Measurements from ENCODE around the gene RXRA. TPM values are rescaled to one million over a fixed set of nuclear protein-coding genes. Genes with fewer than 3 reads are reported as not detected.

RXRA gene
- total and polyA plus RNA-seq, 5 donors = 48.1 to 72.3 (median 62.2) TPM

DNA sequence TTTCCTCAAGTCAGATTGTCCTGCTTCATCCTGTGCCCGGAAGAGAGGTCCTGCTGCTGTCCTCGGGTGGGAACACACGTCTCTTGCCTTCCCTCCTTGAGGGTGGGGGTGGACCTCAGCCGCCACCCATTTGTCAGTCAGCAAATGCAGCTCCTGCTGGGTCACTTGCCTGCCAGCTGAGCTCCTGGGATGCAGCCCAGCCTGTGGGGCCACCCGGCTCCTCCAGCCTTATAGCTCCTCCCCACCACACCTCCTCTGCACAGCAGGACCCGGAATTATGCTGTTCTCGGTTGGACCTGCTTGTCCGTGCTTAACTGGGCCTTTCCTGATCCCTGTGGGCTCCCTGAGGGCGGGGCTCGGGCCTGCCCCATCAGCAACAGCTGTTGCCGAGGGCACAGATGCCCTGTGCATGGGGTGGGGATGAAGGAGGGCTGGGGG is 52.7 kb downstream of the RXRA start:
- intact Hi-C loops (cut with DNase I) = loop anchor here in 1 of 4 donors (5.0 kb wide), 1 partner anchor 53 kb away; no protein-coding TSS in a partner anchor
- Histone ChIP-seq H3K27ac (ENCODE audit: low read length) (peak overlapping the region; percentile 5), H3K9me3 (ENCODE audit: control insufficient read depth, low read length) (no peaks in the 10 kb centered on the region), H3K4me3 (ENCODE audit: low read length) (no peak overlapping the region), H3K27me3 (ENCODE audit: control insufficient read depth, insufficient read depth) (no peaks in the 10 kb centered on the region), H3K4me1 (ENCODE audit: control insufficient read depth, insufficient read depth, low read length) (peaks cover 70% of the 10 kb centered on the region)
- ATAC-seq = peak; percentile 41 to 47
- WGBS = 26% methylated on average over 11 of the region's 11 CpGs
- peak; percentile 74 to 91 (median 89) for DNase-seq

DNA sequence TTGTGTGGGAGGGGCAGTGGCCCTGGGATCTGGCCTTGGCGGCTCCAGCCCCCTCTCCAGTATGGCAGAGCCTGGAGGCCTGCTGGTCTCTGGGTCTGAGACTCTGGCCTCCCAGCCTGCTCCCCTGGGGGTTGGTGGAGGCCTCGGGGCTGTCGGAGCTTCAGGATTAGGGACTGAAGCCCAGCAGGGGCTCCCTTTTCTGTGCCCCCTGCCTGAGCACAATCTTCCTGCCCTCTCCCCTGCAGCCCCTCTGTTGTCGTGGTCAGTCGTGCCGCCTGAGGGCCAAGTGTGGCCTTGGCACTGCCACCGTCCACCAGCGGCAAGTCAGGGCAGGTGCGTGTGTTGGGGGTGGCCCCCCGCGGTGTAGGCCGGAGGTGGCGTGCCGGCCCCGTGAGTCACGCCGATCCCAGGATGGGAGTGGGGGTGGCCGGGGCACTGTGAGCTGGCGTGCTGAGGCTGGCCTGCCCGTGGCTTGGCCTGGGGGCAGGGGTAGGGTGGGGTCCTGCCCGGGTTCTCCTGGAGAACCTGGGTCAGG is 53.6 kb downstream of the RXRA start:
- no peaks in the 10 kb centered on the region for H3K9me3 ChIP-seq (ENCODE audit: control insufficient read depth, low read length)
- ATAC-seq (no peak), DNase-seq (no peak)
- H3K27me3 ChIP-seq (ENCODE audit: control insufficient read depth, insufficient read depth) = no peaks in the 10 kb centered on the region
- H3K4me3 ChIP-seq (ENCODE audit: low read length) = no peak overlapping the region
- intact Hi-C loops (cut with DNase I) = loop anchor here in 1 of 4 donors (5.0 kb wide), 1 partner anchor 52 kb away; no protein-coding TSS in a partner anchor
- H3K27ac ChIP-seq (ENCODE audit: low read length) = no peak overlapping the region
- peaks cover 64% of the 10 kb centered on the region for H3K4me1 ChIP-seq (ENCODE audit: control insufficient read depth, insufficient read depth, low read length)
- 84% methylated on average over 21 of the region's 21 CpGs for WGBS

DNA sequence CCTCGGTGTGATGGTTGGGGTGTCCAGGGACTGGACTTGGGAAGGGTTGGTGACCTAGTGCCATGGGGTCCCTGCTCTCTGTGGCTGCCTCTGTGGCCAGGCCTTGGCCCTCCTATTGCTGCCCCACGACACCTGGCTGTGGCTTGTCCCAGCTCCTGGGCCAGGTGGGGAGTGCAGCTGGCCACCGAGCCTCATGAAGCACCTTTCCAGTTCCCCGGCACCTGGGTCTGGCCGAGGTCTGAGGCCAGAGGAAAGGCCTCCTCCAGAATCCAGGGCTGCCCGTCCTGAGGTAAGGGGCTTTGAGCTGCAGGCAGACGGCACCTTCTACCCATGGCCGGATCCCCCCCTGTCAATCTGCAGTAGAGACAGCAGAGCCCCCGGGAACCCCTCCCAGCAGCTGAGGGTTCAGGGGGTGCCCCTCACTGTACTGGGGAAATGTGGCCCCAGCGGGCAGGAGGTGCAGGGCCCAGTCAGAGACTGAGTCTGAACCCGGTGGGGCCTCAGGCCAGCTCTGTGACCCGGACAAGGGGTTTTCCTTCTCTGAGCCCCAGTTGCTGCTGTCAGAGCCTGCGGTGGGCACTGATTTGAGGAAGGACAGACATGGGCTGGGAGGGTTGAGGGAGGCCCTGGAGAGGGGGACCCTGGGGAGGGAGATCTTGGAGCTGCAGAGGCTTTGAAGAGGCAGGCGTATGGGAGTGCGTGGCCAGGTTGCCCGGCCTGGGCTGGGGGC is 54.5 kb downstream of the RXRA start:
- Histone ChIP-seq H3K4me1 (ENCODE audit: control insufficient read depth, insufficient read depth, low read length) (peaks cover 60% of the 10 kb centered on the region), H3K27ac (ENCODE audit: low read length) (no peak overlapping the region), H3K4me3 (ENCODE audit: low read length) (no peak overlapping the region), H3K9me3 (ENCODE audit: control insufficient read depth, low read length) (no peaks in the 10 kb centered on the region), H3K27me3 (ENCODE audit: control insufficient read depth, insufficient read depth) (no peaks in the 10 kb centered on the region)
- intact Hi-C loops (cut with DNase I) = no loop called here
- ATAC-seq (no peak), DNase-seq (no peak)
- WGBS = 79% methylated on average over 16 of the region's 16 CpGs

DNA sequence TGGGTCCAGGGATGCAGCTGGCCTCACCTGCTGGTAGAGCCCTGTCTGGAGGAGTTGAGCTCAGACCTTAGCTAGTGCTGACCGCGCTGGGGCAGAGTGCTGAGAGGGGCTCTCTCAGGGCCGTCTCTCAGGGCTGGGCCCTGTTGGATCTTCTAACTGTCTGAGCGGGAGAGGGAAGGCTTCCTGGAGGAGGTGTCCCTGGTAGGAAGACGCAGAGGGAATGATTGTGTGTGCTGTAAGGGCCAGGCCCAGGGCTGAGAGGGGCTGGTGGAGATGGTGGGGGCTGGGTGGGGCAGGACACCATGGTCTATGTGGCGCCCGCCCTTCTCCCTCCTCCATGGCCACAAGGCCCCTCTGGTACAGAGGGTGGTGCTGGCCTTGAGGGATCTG is 55.0 kb downstream of the RXRA start:
- intact Hi-C loops (cut with DNase I) = no loop called here
- 87% methylated on average over 7 of the region's 7 CpGs for WGBS
- H3K4me3 ChIP-seq (ENCODE audit: low read length) = no peak overlapping the region
- no peak overlapping the region for H3K27ac ChIP-seq (ENCODE audit: low read length)
- ATAC-seq (no peak), DNase-seq (no peak)
- H3K9me3 ChIP-seq (ENCODE audit: control insufficient read depth, low read length) = no peaks in the 10 kb centered on the region
- no peaks in the 10 kb centered on the region for H3K27me3 ChIP-seq (ENCODE audit: control insufficient read depth, insufficient read depth)
- peaks cover 58% of the 10 kb centered on the region for H3K4me1 ChIP-seq (ENCODE audit: control insufficient read depth, insufficient read depth, low read length)

DNA sequence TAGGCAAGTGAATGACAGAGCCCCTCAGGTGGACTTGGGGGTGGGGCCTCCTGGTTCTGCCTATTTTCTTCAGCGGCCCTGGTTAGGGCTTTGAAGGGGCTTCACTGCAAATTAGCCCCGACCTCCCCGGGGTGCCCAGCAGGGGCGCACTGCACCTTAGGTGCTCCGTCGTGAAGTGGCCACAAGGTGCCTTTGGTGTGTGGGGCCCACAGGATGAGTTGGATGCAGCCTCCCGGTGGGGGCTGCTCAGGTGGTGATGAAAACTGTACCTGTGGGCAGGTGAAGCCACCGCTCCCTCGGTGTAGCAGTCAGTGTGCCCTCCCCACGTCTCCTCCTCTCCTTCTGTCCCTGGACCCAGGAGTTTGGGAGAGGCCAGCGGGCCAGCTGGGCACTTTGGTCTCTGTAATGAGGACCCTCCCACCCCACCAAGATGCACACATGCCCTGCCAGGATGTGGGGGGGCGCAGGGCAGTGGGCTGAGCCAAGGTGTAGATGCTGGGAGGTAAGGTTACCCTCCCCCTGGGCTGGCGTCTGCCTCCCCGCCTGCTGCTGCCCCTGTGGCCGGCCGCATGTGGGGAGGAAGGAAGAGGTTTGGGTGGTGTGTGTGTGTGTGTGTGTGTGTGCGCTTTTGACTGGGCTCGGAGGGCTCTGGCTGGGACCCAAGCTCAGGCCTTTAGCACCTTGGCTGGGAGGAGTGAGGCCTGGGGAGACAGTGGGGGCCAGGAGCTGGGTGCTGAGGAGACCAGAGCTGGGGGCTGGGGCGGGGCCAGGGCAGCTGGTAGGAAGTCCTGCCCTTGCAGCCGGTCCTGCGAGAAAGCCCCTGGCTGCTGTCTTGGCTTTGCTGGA is 55.6 kb downstream of the RXRA start:
- Histone ChIP-seq H3K4me3 (ENCODE audit: low read length) (no peak overlapping the region), H3K27me3 (ENCODE audit: control insufficient read depth, insufficient read depth) (no peaks in the 10 kb centered on the region), H3K27ac (ENCODE audit: low read length) (no peak overlapping the region), H3K9me3 (ENCODE audit: control insufficient read depth, low read length) (no peaks in the 10 kb centered on the region), H3K4me1 (ENCODE audit: control insufficient read depth, insufficient read depth, low read length) (peaks cover 52% of the 10 kb centered on the region)
- DNase-seq (peak; percentile 56 to 85 (median 81)), ATAC-seq (peak; percentile 1 to 7)
- WGBS = 49% methylated on average over 21 of the region's 21 CpGs
- intact Hi-C loops (cut with DNase I) = no loop called here

DNA sequence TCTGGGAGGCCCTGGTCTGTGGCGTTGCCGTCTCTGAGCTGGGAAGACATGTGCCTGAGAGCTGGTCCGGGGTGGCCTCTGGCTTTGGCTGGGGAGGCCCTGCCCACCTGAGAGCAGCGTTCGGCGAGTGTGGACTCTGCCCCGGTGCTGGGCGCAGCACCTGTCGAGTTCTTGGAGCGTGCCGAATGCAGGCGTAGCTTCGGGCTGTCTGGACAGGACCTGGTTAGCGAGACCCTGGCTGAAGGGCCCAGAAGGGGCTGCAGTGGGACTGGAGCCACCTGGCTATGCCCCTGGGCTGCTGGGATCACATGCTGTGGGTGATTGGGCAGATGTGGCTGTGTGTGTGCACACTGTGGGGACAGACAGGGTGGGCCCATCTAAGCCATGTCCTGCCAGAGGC is 56.5 kb downstream of the RXRA start:
- WGBS = 84% methylated on average over 14 of the region's 14 CpGs
- H3K9me3 ChIP-seq (ENCODE audit: control insufficient read depth, low read length) = no peaks in the 10 kb centered on the region
- no peaks in the 10 kb centered on the region for H3K27me3 ChIP-seq (ENCODE audit: control insufficient read depth, insufficient read depth)
- intact Hi-C loops (cut with DNase I) = no loop called here
- H3K27ac ChIP-seq (ENCODE audit: low read length) = no peak overlapping the region
- H3K4me1 ChIP-seq (ENCODE audit: control insufficient read depth, insufficient read depth, low read length) = peaks cover 54% of the 10 kb centered on the region
- DNase-seq (no peak), ATAC-seq (no peak)
- no peak overlapping the region for H3K4me3 ChIP-seq (ENCODE audit: low read length)

DNA sequence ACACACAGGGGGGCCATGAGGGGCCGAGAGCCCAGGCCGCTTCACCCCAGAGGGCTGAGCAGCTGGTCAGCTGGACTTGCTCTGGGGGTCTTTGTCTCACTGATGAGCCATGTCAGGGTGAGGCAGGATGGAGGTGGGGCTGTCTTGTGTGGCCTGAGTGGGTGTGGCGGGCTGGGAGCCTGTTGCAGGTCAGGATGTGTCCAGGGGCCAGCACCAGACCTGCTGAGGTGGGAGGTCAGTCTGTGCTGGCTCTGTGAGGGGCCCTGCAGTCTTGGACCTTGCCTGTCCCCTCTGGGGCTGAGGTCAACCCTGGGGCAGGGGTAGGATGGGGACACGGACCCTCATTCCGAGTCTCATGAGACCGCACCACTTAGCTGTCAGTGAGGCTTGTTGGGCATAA is 56.9 kb downstream of the RXRA start:
- ATAC-seq = no peak
- H3K27ac ChIP-seq (ENCODE audit: low read length) = no peak overlapping the region
- peaks cover 50% of the 10 kb centered on the region for H3K4me1 ChIP-seq (ENCODE audit: control insufficient read depth, insufficient read depth, low read length)
- DNase-seq = no peak
- no peaks in the 10 kb centered on the region for H3K9me3 ChIP-seq (ENCODE audit: control insufficient read depth, low read length)
- no peaks in the 10 kb centered on the region for H3K27me3 ChIP-seq (ENCODE audit: control insufficient read depth, insufficient read depth)
- intact Hi-C loops (cut with DNase I) = no loop called here
- H3K4me3 ChIP-seq (ENCODE audit: low read length) = no peak overlapping the region
- WGBS = 86% methylated on average over 6 of the region's 6 CpGs

DNA sequence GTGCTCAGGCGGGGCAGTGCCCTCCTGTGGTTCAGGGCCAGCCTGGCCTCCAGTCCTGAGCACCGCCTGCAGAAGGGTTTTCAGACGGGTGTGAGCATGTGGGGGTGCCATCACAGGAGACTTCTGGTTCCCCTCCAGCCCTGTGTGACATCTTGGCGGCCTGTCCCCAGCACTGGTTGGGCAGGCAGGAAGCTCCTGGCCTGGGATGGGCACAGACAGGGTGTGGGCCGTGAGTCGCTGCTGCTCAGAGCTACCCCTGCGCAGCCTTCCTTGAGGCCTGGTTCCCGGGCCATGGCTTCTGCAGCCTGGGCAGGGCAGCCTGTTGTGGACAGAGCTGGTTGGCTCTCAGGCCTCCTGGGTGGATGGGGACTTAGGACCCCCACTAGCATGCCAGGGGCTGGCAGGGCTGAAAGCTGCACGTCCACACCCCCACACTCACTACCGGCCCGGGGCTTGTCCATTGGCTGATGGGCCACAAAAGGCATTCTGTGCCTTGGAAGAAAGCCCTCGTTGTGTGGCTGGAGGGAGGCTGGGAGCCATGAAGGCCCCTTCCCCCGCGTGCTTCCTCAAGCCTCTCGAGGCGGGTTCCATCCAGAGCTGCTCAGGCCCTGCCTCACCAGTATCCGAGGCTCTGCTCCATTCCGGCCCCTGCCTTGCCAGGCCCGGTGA is 58.7 kb downstream of the RXRA start:
- Histone ChIP-seq H3K9me3 (ENCODE audit: control insufficient read depth, low read length) (no peaks in the 10 kb centered on the region), H3K27me3 (ENCODE audit: control insufficient read depth, insufficient read depth) (no peaks in the 10 kb centered on the region), H3K4me3 (ENCODE audit: low read length) (no peak overlapping the region), H3K27ac (ENCODE audit: low read length) (no peak overlapping the region), H3K4me1 (ENCODE audit: control insufficient read depth, insufficient read depth, low read length) (peaks cover 47% of the 10 kb centered on the region)
- 44% methylated on average over 19 of the region's 19 CpGs for WGBS
- DNase-seq = no peak
- peak; percentile 14 to 16 for ATAC-seq
- intact Hi-C loops (cut with DNase I) = no loop called here

DNA sequence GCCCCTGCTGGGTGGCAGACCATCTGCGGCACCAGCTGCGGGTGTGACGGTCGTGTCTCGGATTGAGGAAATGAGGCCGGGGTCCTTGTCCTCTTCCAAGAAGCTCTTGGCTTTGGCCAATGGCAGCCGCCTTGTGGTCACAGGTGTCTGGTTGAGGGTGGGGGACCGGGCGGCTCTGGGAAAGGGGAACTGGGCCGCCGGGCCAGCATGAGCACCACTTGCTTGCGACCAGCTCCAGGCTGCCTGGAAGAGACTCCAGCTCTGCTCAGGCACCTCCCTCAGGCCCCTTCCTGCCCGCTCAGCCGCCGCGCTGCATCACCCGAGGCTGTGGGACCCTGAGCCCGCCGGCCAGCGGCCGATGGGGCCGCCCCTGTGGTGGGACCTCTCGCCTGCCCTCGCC is 59.7 kb downstream of the RXRA start:
- H3K27ac ChIP-seq (ENCODE audit: low read length) = no peak overlapping the region
- H3K9me3 ChIP-seq (ENCODE audit: control insufficient read depth, low read length) = no peaks in the 10 kb centered on the region
- WGBS = 90% methylated on average over 24 of the region's 24 CpGs
- intact Hi-C loops (cut with DNase I) = no loop called here
- no peaks in the 10 kb centered on the region for H3K27me3 ChIP-seq (ENCODE audit: control insufficient read depth, insufficient read depth)
- peaks cover 51% of the 10 kb centered on the region for H3K4me1 ChIP-seq (ENCODE audit: control insufficient read depth, insufficient read depth, low read length)
- DNase-seq = no peak
- no peak for ATAC-seq
- H3K4me3 ChIP-seq (ENCODE audit: low read length) = no peak overlapping the region

DNA sequence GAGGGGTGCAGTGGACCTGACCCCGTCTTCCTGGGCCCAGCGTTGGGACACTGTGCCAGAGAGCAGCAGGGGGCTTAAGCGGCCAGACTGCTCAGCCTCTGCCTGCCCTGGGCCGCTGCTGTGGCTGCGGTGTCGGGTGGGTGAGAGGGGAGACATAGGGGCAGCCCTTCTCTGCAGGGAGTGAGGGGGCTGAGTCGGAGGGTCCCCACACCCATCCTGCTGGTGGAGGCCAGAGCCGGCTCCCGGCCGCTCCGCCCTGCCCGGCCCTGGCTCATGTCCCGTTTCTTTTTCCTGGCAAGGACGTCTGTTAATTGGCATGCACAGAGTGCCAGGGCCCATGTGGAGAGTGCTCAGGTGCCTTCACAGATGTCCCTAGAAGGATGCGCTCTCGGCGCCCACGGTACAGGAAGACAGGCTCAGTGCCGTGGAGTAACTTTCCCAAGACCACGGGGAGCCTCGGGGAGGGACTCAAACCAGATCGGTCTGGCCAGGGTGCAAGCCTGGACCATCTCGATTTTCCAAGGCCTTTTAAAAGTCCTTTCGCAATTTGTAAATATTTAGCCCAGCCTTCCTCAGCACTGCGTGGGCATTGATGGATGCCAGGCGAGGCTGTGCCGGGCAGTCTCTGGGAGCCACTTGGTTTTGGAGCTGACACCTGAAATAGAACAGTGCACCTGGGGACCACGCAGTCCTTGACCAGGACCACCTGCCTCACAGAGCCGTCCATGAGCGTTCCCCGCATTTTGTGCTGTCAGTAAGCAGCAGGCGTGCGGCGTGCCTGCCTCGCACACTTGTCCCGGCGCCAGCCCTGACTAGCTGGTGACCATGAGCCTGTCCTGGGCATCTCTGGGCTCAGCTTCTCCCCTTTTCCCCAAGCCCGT is 60.9 kb downstream of the RXRA start:
- Histone ChIP-seq H3K9me3 (ENCODE audit: control insufficient read depth, low read length) (no peaks in the 10 kb centered on the region), H3K4me3 (ENCODE audit: low read length) (no peak overlapping the region), H3K27me3 (ENCODE audit: control insufficient read depth, insufficient read depth) (no peaks in the 10 kb centered on the region), H3K4me1 (ENCODE audit: control insufficient read depth, insufficient read depth, low read length) (peaks cover 47% of the 10 kb centered on the region), H3K27ac (ENCODE audit: low read length) (no peak overlapping the region)
- ATAC-seq = peak; percentile 8 to 43
- DNase-seq = no peak
- 56% methylated on average over 38 of the region's 38 CpGs for WGBS
- intact Hi-C loops (cut with DNase I) = no loop called here

Measured in right cardiac atrium (tissue), 5 donors.